ENCODE measurements around the gene UBXN1. TPM values are rescaled to one million over a fixed set of nuclear protein-coding genes. Genes with fewer than 3 reads are reported as not detected.

The UBXN1 gene
- total RNA-seq, 1 donor from 2014 or later: 289 TPM

- peak overlapping the region; percentile 77 for H3K4me3 ChIP-seq (ENCODE audit: low read depth, low read length)
- H3K36me3 ChIP-seq (ENCODE audit: control insufficient read depth, insufficient read depth, low read length): peaks cover 1% of the 10 kb centered on the region
- TF ChIP-seq CTCF (IDR thresholded peaks at IDR 0.05; ENCODE audit: insufficient read depth, low read length, poor library complexity, severe bottlenecking): no peak
- H3K27me3 ChIP-seq (ENCODE audit: control insufficient read depth, insufficient read depth, low read length): no peaks in the 10 kb centered on the region
- DNase-seq (ENCODE audit: low read depth): no peak
Observed at GRCh38 chr11:62666259-62666926, 12.5 kb downstream of the UBXN1 start.

- Histone ChIP-seq H3K4me3 (ENCODE audit: low read depth, low read length) (peak overlapping the region; percentile 77), H3K27me3 (ENCODE audit: control insufficient read depth, insufficient read depth, low read length) (no peaks in the 10 kb centered on the region), H3K36me3 (ENCODE audit: control insufficient read depth, insufficient read depth, low read length) (peaks cover 1% of the 10 kb centered on the region)
- DNase-seq (ENCODE audit: low read depth): no peak
- TF ChIP-seq CTCF (IDR thresholded peaks at IDR 0.05; ENCODE audit: insufficient read depth, low read length, poor library complexity, severe bottlenecking): no peak
Observed at GRCh38 chr11:62665599-62666258, 13.1 kb downstream of the UBXN1 start.

GRCh38 chr11:62665075-62665598 lies 13.7 kb downstream of the UBXN1 start, which contains the start of the genes C11orf98 and CSKMT:
Gene C11orf98 (minus strand): TSS chr11:62665210. CDS start chr11:62665169, 41 bp downstream.
Gene CSKMT (plus strand): TSS chr11:62665312. CDS start chr11:62665880, 568 bp downstream.
- H3K4me3 ChIP-seq (ENCODE audit: low read depth, low read length): peak within 1 kb of the TSS; percentile 77
- TF ChIP-seq CTCF (IDR thresholded peaks at IDR 0.05; ENCODE audit: insufficient read depth, low read length, poor library complexity, severe bottlenecking): no peak

GRCh38 chr11:62664405-62665074 lies 14.3 kb downstream of the UBXN1 start:
- peaks cover 1% of the 10 kb centered on the region for H3K36me3 ChIP-seq (ENCODE audit: control insufficient read depth, insufficient read depth, low read length)

More at GRCh38 chr11:62665075-62665598, 13.7 kb downstream of the UBXN1 start, which contains the start of the genes C11orf98 and CSKMT:
- Histone ChIP-seq H3K27me3 (ENCODE audit: control insufficient read depth, insufficient read depth, low read length) (no peaks in the 10 kb centered on the region), H3K36me3 (ENCODE audit: control insufficient read depth, insufficient read depth, low read length) (peaks cover 1% of the 10 kb centered on the region)
- no peak for DNase-seq (ENCODE audit: low read depth)

More at GRCh38 chr11:62664405-62665074, 14.3 kb downstream of the UBXN1 start:
- no peak for TF ChIP-seq CTCF (IDR thresholded peaks at IDR 0.05; ENCODE audit: insufficient read depth, low read length, poor library complexity, severe bottlenecking)
- H3K4me3 ChIP-seq (ENCODE audit: low read depth, low read length): peak overlapping the region; percentile 77
- no peaks in the 10 kb centered on the region for H3K27me3 ChIP-seq (ENCODE audit: control insufficient read depth, insufficient read depth, low read length)
- DNase-seq (ENCODE audit: low read depth): no peak
